Heart right ventricle (tissue), 16 donors: ENCODE measurements around the gene SMARCAD1. TPM values are rescaled to one million over a fixed set of nuclear protein-coding genes. Genes with fewer than 3 reads are reported as not detected.
A peak's percentile ranks its signal among the peaks of the same experiment; 100 is the strongest.

Source experiments
- ATAC-seq, 8 donors: fragments of 200-7000 bp; cut with Tn5 transposase; one replicate each; pipeline ENCODE4 v1.9.1; 2020; ENCODE audit warnings: mild to moderate bottlenecking in 8 of 8, moderate library complexity in 8 of 8, moderate number of reproducible peaks in 1 of 8
- DNase-seq, 2 donors: peaks; one replicate each; pipeline ENCODE4 v3.0.0-alpha.2; 2020
- H3K27ac ChIP-seq, 10 donors: fragments of 200-600 bp; sonication (generic) in 2 of 10; one replicate each; pipeline versions ENCODE4 v1.5.0 to v1.8.0; 2020 to 2022; ENCODE audit warnings: mild to moderate bottlenecking in 3 of 10
- H3K27me3 ChIP-seq, 7 donors: fragments of 200-600 bp; one replicate each; pipeline ENCODE4 v1.8.0; 2021 to 2022; ENCODE audit warnings: mild to moderate bottlenecking in 2 of 7
- H3K36me3 ChIP-seq, 9 donors: fragments of 200-600 bp; sonication (generic) in 1 of 9; one replicate each; pipeline versions ENCODE4 v1.5.0 to v1.8.0; 2020 to 2022; ENCODE audit warnings: mild to moderate bottlenecking in 2 of 9
- H3K4me1 ChIP-seq, 9 donors: fragments of 200-600 bp; sonication (generic) in 1 of 9; one replicate each; pipeline versions ENCODE4 v1.5.0 to v1.8.0; 2020 to 2022; ENCODE audit warnings: mild to moderate bottlenecking in 4 of 9
- H3K4me3 ChIP-seq, 10 donors: fragments of 200-600 bp; sonication (generic) in 2 of 10; one replicate each; pipeline versions ENCODE4 v1.5.0 to v1.8.0; 2020 to 2022; ENCODE audit warnings: mild to moderate bottlenecking in 7 of 10, moderate library complexity in 2 of 10
- H3K9me3 ChIP-seq, 11 donors: fragments of 200-600 bp in 10 of 11; sonication (generic) in 2 of 11; one replicate each; pipeline versions ENCODE4 v1.5.0 to v1.8.0; 2013 to 2022; ENCODE audit warnings: mild to moderate bottlenecking in 2 of 11, control low read depth in 1 of 11, moderate library complexity in 1 of 11
- CTCF ChIP-seq, 9 donors: fragments of 200-600 bp; sonication (generic) in 2 of 9; IDR thresholded peaks; one replicate each; pipeline versions ENCODE4 v1.5.0 to v1.8.0; 2021 to 2022; ENCODE audit warnings: antibody characterized with exemption in 9 of 9, mild to moderate bottlenecking in 5 of 9, moderate library complexity in 1 of 9
- WGBS, 2 donors: extraction: QIAGEN DNeasy Blood & Tissue Kit; methylation state at CpG; one replicate each; pipeline ENCODE4 v1.1.7; 2013; ENCODE audit warnings: inconsistent platforms in 1 of 2; 5-methylcytosine and 5-hydroxymethylcytosine counted together
- intact Hi-C, 10 donors: fragments of 100-400 bp; cut with DNase I; formaldehyde crosslinking; loops; one replicate each; pipeline versions ENCODE4 v1.11.1 to v1.14.2; 2022
- long read RNA-seq, 3 donors: library from polyadenylated mRNA; unstranded; transcript quantifications; one replicate each; pipeline ENCODE4 v2.0.0, GENCODE V29; 2020 to 2021
- polyA plus RNA-seq, 2 donors: library from polyadenylated mRNA; stranded (reverse); fragments of 200-250 nt; gene quantifications; one replicate each; pipeline ENCODE4 v1.2.3, GENCODE V29; 2013
- total RNA-seq, 10 donors: library from RNA; stranded (reverse); fragmentation: NEBNext Ultra II Directional in 3 of 10; extraction: Animal tissue kit (Norgen Biotek cat#: 25700) in 3 of 10; gene quantifications; one replicate each; pipeline versions ENCODE4 v1.2.1 to v1.2.4, GENCODE V29; 2021 to 2023
- donor health status: Arrhythmogenic right ventricular cardiomyopathy.
- donor health status: ischemic (EF 13 %, LVEDD 7.1; RV severe dilation, severe dysfunction).
- donor health status: healthy with polysubstance abuse.
- donor health status: DM: no; HTN: yes; CAD: no.
- donor health status: DM: no; HTN: no; CAD: no.
- donor health status: ischemic (EF 25% LVEDD 6.9; RV normal size, moderate dysfunction).
- donor health status: ischemic (EF 25% LVEDD 5.7; RV mildly dilated, moderate dysfunction).
- donor health status: healthy.
- donor health status: DM: yes; HTN: yes; CAD: no.
- donor health status: Ischemic cardiomyopathy.
- donor health status: ischemic (EF 35%, LVEDD 5.7; RV mildly dilated, moderate dysfunction).
- donor health status: nonischemic (EF 11% LVEDD 7.7; RV severe dilation, severe dysfunction).
- donor health status: DM: yes; HTN: yes; CAD: no.
- donor health status: PGD.
- donor health status: ischemic (EF 29% LVEDD 5.4; RV normal size, mild dysfunction).
- donor health status: nonischemic (EF 23%, LVEDD 6.1; RV moderate dilation, normal function).

SMARCAD1 gene
- total RNA-seq (10 to 100 TPM in 8 of 10 donors, 1 to 10 TPM in 2; 8.5 to 15.1 (median 11.1) TPM), polyA plus RNA-seq (1 to 10 TPM; 4.5 to 9.4 TPM)
- long read RNA-seq, donor 1, full-length matches to known transcripts: 7 of 13 reads
- long read RNA-seq, donor 1, partial matches to known transcripts: 4 of 13 reads
- long read RNA-seq, donor 1, other reads (novel, unspliced or antisense): 2 of 13 reads
- long read RNA-seq, donor 2, full-length matches to known transcripts: 5 of 8 reads
- long read RNA-seq, donor 2, partial matches to known transcripts: 1 of 8 reads
- long read RNA-seq, donor 2, other reads (novel, unspliced or antisense): 2 of 8 reads
- long read RNA-seq, donor 3, full-length matches to known transcripts: 8 of 17 reads
- long read RNA-seq, donor 3, partial matches to known transcripts: 6 of 17 reads
- long read RNA-seq, donor 3, other reads (novel, unspliced or antisense): 3 of 17 reads

- H3K4me3 ChIP-seq: peak within 1 kb of the TSS; percentile 64 to 93 (median 75)
- peaks cover 0 to 42% (median 18%) of the 10 kb centered on the region in 9 donors for H3K36me3 ChIP-seq
- no peaks in the 10 kb centered on the region for H3K27me3 ChIP-seq
- WGBS, 2 donors: 0% methylated on average over 57 of the region's 57 CpGs
- intact Hi-C loops: no loop called here
- DNase-seq (peak; percentile 83 to 92), ATAC-seq (peak; percentile 96 to 98 (median 97))
- peaks cover 0 to 6% (median 0%) of the 10 kb centered on the region in 11 donors for H3K9me3 ChIP-seq
- peak within 1 kb of the TSS; percentile 73 to 97 (median 94) for H3K27ac ChIP-seq
- H3K4me1 ChIP-seq: peaks cover 0 to 28% (median 23%) of the 10 kb centered on the region in 9 donors
- peak in 1 of 9 donors; percentile 12 for TF ChIP-seq CTCF (IDR thresholded peaks at IDR 0.05)
Measured at GRCh38 chr4:94207469-94208224, at the start of gene SMARCAD1. TSS of gene SMARCAD1 (plus strand) at chr4:94207865. CDS start at chr4:94208395, 530 bp downstream.

- ATAC-seq (no peak), DNase-seq (no peak)
- Histone ChIP-seq H3K9me3 (no peaks in the 10 kb centered on the region), H3K27ac (no peak overlapping the region), H3K27me3 (no peaks in the 10 kb centered on the region), H3K4me3 (no peak overlapping the region), H3K36me3 (no peaks in the 10 kb centered on the region), H3K4me1 (no peaks in the 10 kb centered on the region)
- no peak for TF ChIP-seq CTCF (IDR thresholded peaks at IDR 0.05)
- 87% methylated on average over 3 of the region's 3 CpGs for WGBS, 2 donors
- intact Hi-C loops: no loop called here
Measured at GRCh38 chr4:94158883-94159282, 48.8 kb upstream of the SMARCAD1 start.

GRCh38 chr4:94159790-94160189 lies 47.9 kb upstream of the SMARCAD1 start:
- WGBS, 2 donors: 88% methylated on average over 1 of the region's 1 CpG
- DNase-seq (no peak), ATAC-seq (no peak)
- no peak for TF ChIP-seq CTCF (IDR thresholded peaks at IDR 0.05)
- Histone ChIP-seq H3K27ac (no peak overlapping the region), H3K4me3 (no peak overlapping the region), H3K9me3 (no peaks in the 10 kb centered on the region), H3K27me3 (no peaks in the 10 kb centered on the region), H3K4me1 (no peaks in the 10 kb centered on the region), H3K36me3 (no peaks in the 10 kb centered on the region)
- intact Hi-C loops: no loop called here

GRCh38 chr4:94160774-94161173 lies 46.9 kb upstream of the SMARCAD1 start:
- TF ChIP-seq CTCF (IDR thresholded peaks at IDR 0.05): no peak
- 98% methylated on average over 4 of the region's 4 CpGs for WGBS, 2 donors

More at GRCh38 chr4:94160774-94161173, 46.9 kb upstream of the SMARCAD1 start:
- no peaks in the 10 kb centered on the region for H3K4me1 ChIP-seq
- no peak overlapping the region for H3K27ac ChIP-seq
- H3K9me3 ChIP-seq: no peaks in the 10 kb centered on the region
- intact Hi-C loops: no loop called here
- ATAC-seq (no peak), DNase-seq (no peak)
- H3K27me3 ChIP-seq: no peaks in the 10 kb centered on the region
- no peaks in the 10 kb centered on the region for H3K36me3 ChIP-seq
- no peak overlapping the region for H3K4me3 ChIP-seq
